Endothelial cell of umbilical vein (primary cell): ENCODE data around the gene CCNE1. TPM values are rescaled to one million over a fixed set of nuclear protein-coding genes. Genes with fewer than 3 reads are reported as not detected.

Experiments used
- BruUV-seq: library from RNA; stranded (reverse); fragments of 400-500 nt; replicated peaks from 2 replicates; lab custom pipeline; 2021; lab: Mats Ljungman, UMichigan
- CTCF ChIA-PET: fragments of 300-600, 350-600 bp; sonication (Branson Sonifier 250); formaldehyde crosslinking; loops from one replicate; lab custom pipeline; 2021; ENCODE audit warnings: antibody characterized with exemption, inconsistent platforms; lab: Charles Lee
- POLR2A ChIA-PET: fragments of 300-600, 350-600 bp; sonication (Branson Sonifier 250); formaldehyde crosslinking; loops from one replicate; lab custom pipeline; 2021; ENCODE audit warnings: antibody characterized with exemption, inconsistent platforms; lab: Charles Lee
- DNase-seq: peaks from one replicate; pipeline ENCODE4 v3.0.0-alpha.2; 2011; ENCODE audit warnings: low read depth, low spot score
- FAIRE-seq: peaks from 2 replicates; lab custom pipeline; 2011; peaks lifted over from hg19 to GRCh38; lab: Jason Lieb, UNC
- H2AFZ ChIP-seq: 2 replicates; pipeline ENCODE4 v1.6.0; 2012; ENCODE audit warnings: low read depth, low read length, control low read depth, inconsistent platforms
- H3K27ac ChIP-seq: 2 replicates; pipeline ENCODE4 v1.5.1; 2011; ENCODE audit warnings: low read depth, mild to moderate bottlenecking, control low read depth, low read length, moderate library complexity; ENCODE audit not compliant: insufficient read depth
- H3K27me3 ChIP-seq, 2 experiments: 2 replicates each; pipeline versions ENCODE4 v1.6.0 to v1.6.1; 2011; ENCODE audit warnings: low read length in 2 of 2, mixed read lengths in 1 of 2; ENCODE audit not compliant: control insufficient read depth in 2 of 2, insufficient read depth in 2 of 2
- H3K36me3 ChIP-seq, 2 experiments: 2 replicates in 1 of 2; 3 replicates in 1 of 2; pipeline ENCODE4 v1.5.1; 2011; ENCODE audit warnings: low read length in 2 of 2, mild to moderate bottlenecking in 1 of 2, moderate library complexity in 1 of 2; ENCODE audit not compliant: control insufficient read depth in 2 of 2, insufficient read depth in 2 of 2; ENCODE audit errors: extremely low read depth in 1 of 2
- H3K4me1 ChIP-seq: 3 replicates; pipeline ENCODE4 v1.5.1; 2011; ENCODE audit warnings: mild to moderate bottlenecking, low read length; ENCODE audit not compliant: control insufficient read depth, insufficient read depth; ENCODE audit errors: extremely low read depth
- H3K4me2 ChIP-seq: 2 replicates; pipeline ENCODE4 v1.6.1; 2011; ENCODE audit warnings: low read length, control low read depth, mixed read lengths; ENCODE audit not compliant: insufficient read depth
- H3K4me3 ChIP-seq, 3 experiments: fragments of 200-600 bp in 1 of 3; sonication (generic), shearing (Covaris generic) in 1 of 3; replicated peaks in 1 of 3; 2 replicates each; pipeline ENCODE4 v1.5.1; 2011 to 2016; ENCODE audit warnings: control low read depth in 3 of 3, low read length in 3 of 3, mild to moderate bottlenecking in 2 of 3, inconsistent platforms in 1 of 3, low read depth in 1 of 3, moderate library complexity in 1 of 3; ENCODE audit not compliant: insufficient read depth in 1 of 3
- H3K79me2 ChIP-seq: 2 replicates; pipeline ENCODE4 v1.6.0; 2012; ENCODE audit warnings: low read length, inconsistent platforms; ENCODE audit not compliant: control insufficient read depth, insufficient read depth
- H3K9ac ChIP-seq: replicated peaks from 2 replicates; pipeline ENCODE3; 2011; ENCODE audit warnings: low read length, control low read depth; ENCODE audit not compliant: insufficient read depth; ENCODE audit errors: extremely low read depth
- H3K9me1 ChIP-seq: replicated peaks from 3 replicates; pipeline ENCODE4 v1.6.0; 2011; ENCODE audit warnings: mild to moderate bottlenecking, low read length; ENCODE audit not compliant: control insufficient read depth, insufficient read depth; ENCODE audit errors: extremely low read depth
- H3K9me3 ChIP-seq: replicated peaks from 2 replicates; pipeline ENCODE4 v1.5.1; 2012; ENCODE audit warnings: low read length, inconsistent platforms; ENCODE audit not compliant: control insufficient read depth, insufficient read depth
- H4K20me1 ChIP-seq: replicated peaks from 2 replicates; pipeline ENCODE3; 2011; ENCODE audit warnings: mild to moderate bottlenecking, low read length; ENCODE audit not compliant: control insufficient read depth, insufficient read depth; ENCODE audit errors: extremely low read depth
- EZH2 ChIP-seq: IDR thresholded peaks from 2 replicates; pipeline ENCODE4 v1.6.1; 2012; ENCODE audit warnings: borderline replicate concordance, low read depth, mild to moderate bottlenecking, moderate library complexity, low read length, inconsistent platforms; ENCODE audit not compliant: severe bottlenecking
- FOS ChIP-seq: IDR thresholded peaks from 2 replicates; pipeline ENCODE4 v1.6.1; 2011; ENCODE audit warnings: mild to moderate bottlenecking, low read length, moderate library complexity, borderline replicate concordance; ENCODE audit not compliant: insufficient read depth
- GATA2 ChIP-seq: IDR thresholded peaks from 2 replicates; pipeline ENCODE4 v1.7.0; 2011; ENCODE audit warnings: low read depth, mild to moderate bottlenecking, moderate library complexity, mixed read lengths, low read length; ENCODE audit not compliant: insufficient read length, insufficient read depth
- JUN ChIP-seq: IDR thresholded peaks from 2 replicates; pipeline ENCODE4 v1.6.1; 2011; ENCODE audit warnings: borderline replicate concordance, low read depth; ENCODE audit not compliant: insufficient read length, insufficient read depth
- MYC ChIP-seq: IDR thresholded peaks from one replicate; pipeline ENCODE4 v1.6.1; 2011; ENCODE audit warnings: mild to moderate bottlenecking, low read depth, low read length
- POLR2A ChIP-seq: IDR thresholded peaks from 2 replicates; pipeline ENCODE4 v1.6.1; 2012; ENCODE audit warnings: low read depth, mild to moderate bottlenecking, control low read depth, low read length
- POLR2AphosphoS5 ChIP-seq: IDR thresholded peaks from 2 replicates; pipeline ENCODE4 v1.6.1; 2012; ENCODE audit warnings: low read depth, mild to moderate bottlenecking, control low read depth, low read length, moderate library complexity; ENCODE audit not compliant: insufficient read depth
- dilution Hi-C: fragments of 300-500 bp; cut with MboI; formaldehyde crosslinking; loops from one replicate; pipeline ENCODE4 v1.15.0; 2019; ENCODE audit warnings: low sequenced_read_pairs; ENCODE audit not compliant: extremely low pct_ligation_motif_present
- intact Hi-C: fragments of 100-400 bp; cut with micrococcal nuclease; formaldehyde crosslinking; loops from one replicate; pipeline ENCODE4 v1.10.0; 2022
- polyA plus RNA-seq, 4 experiments: library from polyadenylated mRNA; depleted of rRNA in 3 of 4; stranded (reverse) in 3 of 4; unstranded in 1 of 4; fragments of >200 nt; gene quantifications; 2 replicates each; pipeline versions ENCODE4 v1.2.1 to v1.2.3, GENCODE V29; 2011 to 2012; ENCODE audit warnings: missing spikeins in 1 of 4
- total RNA-seq: library from RNA; stranded (reverse); gene quantifications from 2 replicates; pipeline ENCODE4 v1.2.3, GENCODE V29; 2021
- TF ChIP-seq, protein P1 (sequence below), 2 donors: IDR thresholded peaks; 1 replicate in 1 of 2; 2 replicates in 1 of 2; pipeline ENCODE4 v1.5.1; 2011; ENCODE audit warnings: low read length in 2 of 2, mild to moderate bottlenecking in 2 of 2, moderate library complexity in 2 of 2, control low read depth in 1 of 2, inconsistent platforms in 1 of 2, low read depth in 1 of 2; ENCODE audit not compliant: insufficient read depth in 1 of 2; ENCODE audit errors: extremely low read depth in 1 of 2
- TF ChIP-seq, protein P2 (sequence below): IDR thresholded peaks from 2 replicates; pipeline ENCODE4 v1.6.1; 2011; ENCODE audit not compliant: insufficient read depth, insufficient read length

CCNE1 gene
- total and polyA plus RNA-seq, 2 donors (not counting 3 experiments of a cell fraction or from before 2014, with no cell fraction given), result 8.3 to 10.1 TPM

DNA sequence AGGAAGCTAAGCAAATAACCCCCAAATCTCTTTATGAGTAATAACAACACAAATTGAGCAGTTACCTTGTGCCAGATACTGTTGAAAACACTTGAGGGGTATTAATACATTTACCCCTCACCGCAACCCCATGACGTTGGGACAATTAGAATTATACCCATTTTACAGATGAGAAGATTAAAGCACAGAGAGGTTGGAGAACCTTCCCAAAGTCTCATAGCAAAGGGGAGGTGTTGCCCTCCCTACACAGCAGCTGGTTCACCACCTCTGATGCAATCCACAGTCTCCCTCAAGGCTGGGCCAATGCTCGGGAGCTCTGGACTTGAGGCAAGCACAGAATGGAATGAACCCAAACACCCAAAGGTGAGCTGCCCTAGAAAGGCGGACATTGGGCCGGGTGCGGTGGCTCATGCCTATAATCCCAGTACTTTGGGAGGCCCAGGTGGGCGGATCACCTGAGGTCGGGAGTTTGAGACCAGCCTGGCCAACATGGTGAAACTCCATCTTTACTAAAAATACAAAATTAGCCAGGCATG lies 3.9 kb upstream of the CCNE1 start:
- CTCF ChIA-PET, result interaction anchor here (2.2 kb wide), 1 partner anchor 48 kb away, joined by 8 read pairs; no protein-coding TSS in a partner anchor
- no peak overlapping the region for H3K4me2 ChIP-seq
- POLR2A ChIA-PET, result no interaction called here
- dilution Hi-C loops, result no loop called here
- no peaks in the 10 kb centered on the region for H3K9me3 ChIP-seq
- no peak overlapping the region for H3K9ac ChIP-seq
- H3K4me3 ChIP-seq, result no peak overlapping the region
- TF ChIP-seq POLR2AphosphoS5 (no peak), JUN (no peak), GATA2 (no peak), FOS (no peak), POLR2A (no peak), MYC (no peak), EZH2 (no peak)
- TF ChIP-seq, protein P1, sequence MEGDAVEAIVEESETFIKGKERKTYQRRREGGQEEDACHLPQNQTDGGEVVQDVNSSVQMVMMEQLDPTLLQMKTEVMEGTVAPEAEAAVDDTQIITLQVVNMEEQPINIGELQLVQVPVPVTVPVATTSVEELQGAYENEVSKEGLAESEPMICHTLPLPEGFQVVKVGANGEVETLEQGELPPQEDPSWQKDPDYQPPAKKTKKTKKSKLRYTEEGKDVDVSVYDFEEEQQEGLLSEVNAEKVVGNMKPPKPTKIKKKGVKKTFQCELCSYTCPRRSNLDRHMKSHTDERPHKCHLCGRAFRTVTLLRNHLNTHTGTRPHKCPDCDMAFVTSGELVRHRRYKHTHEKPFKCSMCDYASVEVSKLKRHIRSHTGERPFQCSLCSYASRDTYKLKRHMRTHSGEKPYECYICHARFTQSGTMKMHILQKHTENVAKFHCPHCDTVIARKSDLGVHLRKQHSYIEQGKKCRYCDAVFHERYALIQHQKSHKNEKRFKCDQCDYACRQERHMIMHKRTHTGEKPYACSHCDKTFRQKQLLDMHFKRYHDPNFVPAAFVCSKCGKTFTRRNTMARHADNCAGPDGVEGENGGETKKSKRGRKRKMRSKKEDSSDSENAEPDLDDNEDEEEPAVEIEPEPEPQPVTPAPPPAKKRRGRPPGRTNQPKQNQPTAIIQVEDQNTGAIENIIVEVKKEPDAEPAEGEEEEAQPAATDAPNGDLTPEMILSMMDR (IDR thresholded peaks at IDR 0.05; ENCODE audit: extremely low read depth in 1 of 2, insufficient read depth in 1 of 2, low read depth in 1 of 2, low read length in 2 of 2), result no peak
- TF ChIP-seq, protein P2, sequence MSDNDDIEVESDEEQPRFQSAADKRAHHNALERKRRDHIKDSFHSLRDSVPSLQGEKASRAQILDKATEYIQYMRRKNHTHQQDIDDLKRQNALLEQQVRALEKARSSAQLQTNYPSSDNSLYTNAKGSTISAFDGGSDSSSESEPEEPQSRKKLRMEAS, result no peak
- H3K27me3 ChIP-seq, result no peaks in the 10 kb centered on the region
- H2AFZ ChIP-seq, result no peak overlapping the region
- no peaks in the 10 kb centered on the region for H3K79me2 ChIP-seq
- no peak for DNase-seq
- H3K9me1 ChIP-seq, result no peaks in the 10 kb centered on the region
- BruUV-seq, result no TSS peak
- intact Hi-C loops, result no loop called here
- H3K36me3 ChIP-seq, result no peaks in the 10 kb centered on the region
- no peak overlapping the region for H3K27ac ChIP-seq
- FAIRE-seq, result no peak
- no peaks in the 10 kb centered on the region for H4K20me1 ChIP-seq
- no peaks in the 10 kb centered on the region for H3K4me1 ChIP-seq
